Breast epithelium (tissue), 4 donors: Measurements from ENCODE around the gene CDK16. TPM values are rescaled to one million over a fixed set of nuclear protein-coding genes. Genes with fewer than 3 reads are reported as not detected.

Experiments
- DNase-seq, 2 donors: peaks; one replicate each; pipeline ENCODE4 v3.0.0-alpha.2; 2019; ENCODE audit warnings: low spot score in 2 of 2
- H3K27ac ChIP-seq, 2 donors: fragments of 200-600 bp; sonication (generic) in 1 of 2; one replicate each; pipeline ENCODE4 v1.5.1; 2016 to 2019; ENCODE audit warnings: mild to moderate bottlenecking in 1 of 2
- H3K27me3 ChIP-seq, 2 donors: fragments of 200-600 bp; sonication (generic) in 1 of 2; one replicate each; pipeline versions ENCODE4 v1.5.1 to v1.6.0; 2017 to 2019; ENCODE audit warnings: control low read depth in 1 of 2, mild to moderate bottlenecking in 1 of 2
- H3K36me3 ChIP-seq: fragments of 200-600 bp; one replicate; pipeline ENCODE4 v1.5.1; 2019
- H3K4me1 ChIP-seq, 2 donors: fragments of 200-600 bp; sonication (generic); one replicate each; pipeline ENCODE4 v1.5.1; 2016 to 2019; ENCODE audit warnings: control low read depth in 1 of 2
- H3K4me3 ChIP-seq, 3 donors: fragments of 200-600 bp; sonication (generic); 1 replicate in 2 of 3; 2 replicates in 1 of 3; pipeline ENCODE4 v1.5.1; 2016 to 2019; ENCODE audit warnings: mild to moderate bottlenecking in 3 of 3, moderate library complexity in 2 of 3
- H3K9me3 ChIP-seq, 2 donors: fragments of 200-600 bp; sonication (generic) in 1 of 2; one replicate each; pipeline ENCODE4 v1.5.1; 2016 to 2019; ENCODE audit warnings: control low read depth in 1 of 2
- CTCF ChIP-seq, 3 donors: fragments of 450-650 bp; IDR thresholded peaks; one replicate each; pipeline ENCODE4 v1.5.1; 2016 to 2017; ENCODE audit warnings: antibody characterized with exemption in 3 of 3, mild to moderate bottlenecking in 3 of 3, moderate library complexity in 3 of 3
- POLR2A ChIP-seq: fragments of 450-650 bp; IDR thresholded peaks from one replicate; pipeline ENCODE4 v1.6.1; 2016; ENCODE audit warnings: antibody characterized with exemption, mild to moderate bottlenecking, moderate library complexity
- POLR2AphosphoS5 ChIP-seq, 3 donors: sonication (generic); formaldehyde crosslinking; IDR thresholded peaks; one replicate each; pipeline ENCODE4 v1.6.1; 2017; ENCODE audit warnings: antibody characterized with exemption in 3 of 3
- intact Hi-C: fragments of 100-400 bp; cut with DNase I; formaldehyde crosslinking; loops from one replicate; pipeline ENCODE4 v1.15.1; 2023; ENCODE audit warnings: low total_unique reads
- total RNA-seq, 3 donors: library from RNA; depleted of rRNA; stranded (reverse); fragments of >200 nt; gene quantifications; one replicate each; pipeline ENCODE4 v1.1.0, GENCODE V29; 2016

The CDK16 gene
- total RNA-seq, 3 donors from 2014 or later = 65.9 to 80.2 (median 73.1) TPM

- TF ChIP-seq POLR2A (no peak), POLR2AphosphoS5 (IDR thresholded peaks at IDR 0.05) (no peak), CTCF (IDR thresholded peaks at IDR 0.05) (no peak)
- Histone ChIP-seq H3K4me1 (no peaks in the 10 kb centered on the region), H3K27ac (no peak overlapping the region), H3K9me3 (no peaks in the 10 kb centered on the region), H3K27me3 (no peaks in the 10 kb centered on the region), H3K36me3 (peaks cover 11% of the 10 kb centered on the region), H3K4me3 (no peak overlapping the region)
- intact Hi-C loops = loop anchor here (10.0 kb wide), 1 partner anchor 162 kb away; no protein-coding TSS in a partner anchor
- DNase-seq = no peak
Observed at GRCh38 chrX:47202316-47202715, 16.2 kb upstream of the CDK16 start.

- no peak overlapping the region for H3K27ac ChIP-seq
- H3K4me1 ChIP-seq = no peaks in the 10 kb centered on the region
- no peak for TF ChIP-seq POLR2A
- no peak for TF ChIP-seq CTCF (IDR thresholded peaks at IDR 0.05)
- no peak for TF ChIP-seq POLR2AphosphoS5 (IDR thresholded peaks at IDR 0.05)
- DNase-seq = no peak
- peaks cover 11% of the 10 kb centered on the region for H3K36me3 ChIP-seq
- H3K9me3 ChIP-seq = no peaks in the 10 kb centered on the region
- H3K27me3 ChIP-seq = no peaks in the 10 kb centered on the region
- no peak overlapping the region for H3K4me3 ChIP-seq
- intact Hi-C loops = loop anchor here (10.0 kb wide), 1 partner anchor 162 kb away; no protein-coding TSS in a partner anchor
Observed at GRCh38 chrX:47202877-47203276, 15.6 kb upstream of the CDK16 start.

GRCh38 chrX:47204970-47205369, 13.5 kb upstream of the CDK16 start:
- Histone ChIP-seq H3K4me3 (no peak overlapping the region), H3K27ac (peak overlapping the region; percentile 4 to 11), H3K9me3 (no peaks in the 10 kb centered on the region), H3K4me1 (no peaks in the 10 kb centered on the region), H3K27me3 (no peaks in the 10 kb centered on the region), H3K36me3 (peaks cover 11% of the 10 kb centered on the region)
- no peak for TF ChIP-seq POLR2AphosphoS5 (IDR thresholded peaks at IDR 0.05)
- TF ChIP-seq POLR2A = no peak
- intact Hi-C loops = loop anchor here (10.0 kb wide), 1 partner anchor 160 kb away; no protein-coding TSS in a partner anchor
- DNase-seq = no peak

GRCh38 chrX:47206316-47206715, 12.2 kb upstream of the CDK16 start:
- Histone ChIP-seq H3K27ac (no peak overlapping the region), H3K36me3 (peaks cover 7% of the 10 kb centered on the region), H3K27me3 (no peaks in the 10 kb centered on the region), H3K4me1 (no peaks in the 10 kb centered on the region), H3K4me3 (no peak overlapping the region), H3K9me3 (no peaks in the 10 kb centered on the region)
- DNase-seq = no peak
- intact Hi-C loops = loop anchor here (10.0 kb wide), 1 partner anchor 158 kb away; no protein-coding TSS in a partner anchor
- TF ChIP-seq CTCF (IDR thresholded peaks at IDR 0.05) (no peak), POLR2AphosphoS5 (IDR thresholded peaks at IDR 0.05) (no peak)

GRCh38 chrX:47208108-47208507, 10.4 kb upstream of the CDK16 start:
- DNase-seq = no peak

More at GRCh38 chrX:47208108-47208507, 10.4 kb upstream of the CDK16 start:
- Histone ChIP-seq H3K27me3 (no peaks in the 10 kb centered on the region), H3K36me3 (peaks cover 7% of the 10 kb centered on the region), H3K4me3 (no peak overlapping the region), H3K9me3 (no peaks in the 10 kb centered on the region), H3K4me1 (no peaks in the 10 kb centered on the region), H3K27ac (no peak overlapping the region)
- intact Hi-C loops = loop anchor here (10.0 kb wide), 1 partner anchor 157 kb away; no protein-coding TSS in a partner anchor
- TF ChIP-seq POLR2A = no peak
- no peak for TF ChIP-seq POLR2AphosphoS5 (IDR thresholded peaks at IDR 0.05)
- TF ChIP-seq CTCF (IDR thresholded peaks at IDR 0.05) = no peak
